MM.1S (cell line): Measurements from ENCODE around the gene TRAF1.

Experiments
- DNase-seq: peaks from one replicate; pipeline ENCODE4 v3.0.0-alpha.2; 2015
- H2AFZ ChIP-seq: fragments of 300-600 bp; sonication (generic); 2 replicates; pipeline ENCODE4 v1.6.0; 2016; ENCODE audit warnings: antibody characterized with exemption, low read length
- H3F3A ChIP-seq: fragments of 300-600 bp; sonication (generic); 2 replicates; pipeline ENCODE4 v1.6.1; 2016; ENCODE audit warnings: mild to moderate bottlenecking, antibody characterized with exemption, low read length, moderate library complexity, mixed read lengths; ENCODE audit not compliant: insufficient read depth
- H3K27ac ChIP-seq: fragments of 300-600 bp; sonication (generic); 2 replicates; pipeline ENCODE4 v1.5.1; 2016; ENCODE audit warnings: mild to moderate bottlenecking, low read length
- H3K27me3 ChIP-seq: fragments of 300-600 bp; sonication (generic); replicated peaks from 2 replicates; pipeline ENCODE4 v1.6.0; 2016; ENCODE audit warnings: low read length; ENCODE audit not compliant: insufficient read depth
- H3K36me3 ChIP-seq: fragments of 300-600 bp; sonication (generic); replicated peaks from 2 replicates; pipeline ENCODE4 v1.6.1; 2016; ENCODE audit warnings: mild to moderate bottlenecking, low read length, mixed read lengths; ENCODE audit not compliant: insufficient read depth
- H3K4me1 ChIP-seq: fragments of 300-600 bp; sonication (generic); 2 replicates; pipeline ENCODE4 v1.6.1; 2016; ENCODE audit warnings: low read length, mixed read lengths
- H3K4me2 ChIP-seq: fragments of 300-600 bp; sonication (generic); 2 replicates; pipeline ENCODE4 v1.6.0; 2016; ENCODE audit warnings: low read depth, low read length
- H3K4me3 ChIP-seq: fragments of 300-600 bp; sonication (generic); 2 replicates; pipeline ENCODE4 v1.5.1; 2016; ENCODE audit warnings: low read length, mixed read lengths
- H3K79me2 ChIP-seq: fragments of 300-600 bp; sonication (generic); 2 replicates; pipeline ENCODE4 v1.6.1; 2016; ENCODE audit warnings: mixed run types, low read length, mixed read lengths
- H3K9ac ChIP-seq: fragments of 300-600 bp; sonication (generic); 2 replicates; pipeline ENCODE4 v1.6.1; 2016; ENCODE audit warnings: low read length, mixed read lengths
- H3K9me2 ChIP-seq: fragments of 300-600 bp; sonication (generic); replicated peaks from 2 replicates; pipeline ENCODE4 v1.6.1; 2016; ENCODE audit warnings: mild to moderate bottlenecking, low read length, mixed read lengths; ENCODE audit not compliant: insufficient read depth
- H3K9me3 ChIP-seq: fragments of 300-600 bp; sonication (generic); replicated peaks from 2 replicates; pipeline ENCODE4 v1.6.1; 2016; ENCODE audit warnings: mild to moderate bottlenecking, low read length, mixed read lengths; ENCODE audit not compliant: insufficient read depth
- H4K20me1 ChIP-seq: fragments of 300-600 bp; sonication (generic); 2 replicates; pipeline ENCODE4 v1.6.1; 2016; ENCODE audit warnings: mild to moderate bottlenecking, low read length, moderate library complexity, mixed read lengths; ENCODE audit not compliant: insufficient read depth
- CTCF ChIP-seq: fragments of 300-600 bp; sonication (generic); IDR thresholded peaks from 2 replicates; pipeline ENCODE4 v1.5.1; 2016; ENCODE audit warnings: antibody characterized with exemption, low read length, mixed read lengths
- EZH2 ChIP-seq: fragments of 300-600 bp; sonication (generic); optimal IDR thresholded peaks from 2 replicates; pipeline ENCODE3; 2017; ENCODE audit warnings: low read depth, mild to moderate bottlenecking, antibody characterized with exemption, low read length, mixed read lengths
- EZH2phosphoT487 ChIP-seq: fragments of 300-600 bp; sonication (generic); IDR thresholded peaks from 2 replicates; pipeline ENCODE4 v1.6.1; 2018; ENCODE audit warnings: antibody characterized with exemption, low read length

Gene TRAF1

GRCh38 chr9:120857902-120858301, 68.7 kb downstream of the TRAF1 start:
- DNase-seq, result no peak
- Histone ChIP-seq H3K4me2 (no peak overlapping the region), H3K4me3 (no peak overlapping the region), H3K79me2 (no peaks in the 10 kb centered on the region), H3K9ac (no peak overlapping the region), H3K9me3 (no peaks in the 10 kb centered on the region), H3K27me3 (no peaks in the 10 kb centered on the region), H3K4me1 (no peaks in the 10 kb centered on the region), H4K20me1 (no peaks in the 10 kb centered on the region), H3K9me2 (no peaks in the 10 kb centered on the region), H3F3A (peaks cover 1% of the 10 kb centered on the region; the same call in 1 of the 2 replicates), H3K36me3 (peaks cover 5% of the 10 kb centered on the region; the same call in 1 of the 2 replicates), H2AFZ (no peak overlapping the region), H3K27ac (no peak overlapping the region)
- TF ChIP-seq EZH2phosphoT487 (no peak), EZH2 (no peak), CTCF (no peak)

DNA sequence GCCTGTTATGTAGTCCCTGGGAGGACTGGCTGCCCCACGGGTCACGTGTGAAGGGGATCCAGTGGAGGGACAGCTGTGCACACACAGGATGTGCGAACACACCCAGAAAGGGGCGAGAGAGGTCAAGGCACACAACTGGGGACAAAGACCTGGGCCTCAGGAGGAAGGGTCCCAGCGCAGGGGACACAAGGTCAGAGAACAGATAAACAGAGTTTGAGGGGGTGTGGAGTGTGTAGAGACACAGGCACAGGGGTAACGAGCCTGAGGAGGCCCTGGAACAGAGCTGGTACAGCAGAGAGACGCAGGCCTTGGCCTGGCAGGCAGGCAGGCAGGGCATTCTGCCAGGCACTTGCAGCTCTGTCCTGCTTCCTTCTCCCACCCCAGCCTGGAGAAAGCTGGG, 69.1 kb downstream of the TRAF1 start:
- H4K20me1 ChIP-seq, result no peaks in the 10 kb centered on the region; the same call in 1 of the 2 replicates
- H3K9me3 ChIP-seq, result no peaks in the 10 kb centered on the region
- TF ChIP-seq CTCF, result no peak
- no peak for TF ChIP-seq EZH2phosphoT487
- H3K4me3 ChIP-seq, result no peak overlapping the region
- H3K9ac ChIP-seq, result no peak overlapping the region
- H3F3A ChIP-seq, result peaks cover 3% of the 10 kb centered on the region; the same call in 1 of the 2 replicates
- no peak overlapping the region for H3K27ac ChIP-seq
- H3K4me1 ChIP-seq, result no peaks in the 10 kb centered on the region
- no peak overlapping the region for H3K4me2 ChIP-seq
- no peaks in the 10 kb centered on the region for H3K9me2 ChIP-seq
- no peak for DNase-seq
- H3K79me2 ChIP-seq, result no peaks in the 10 kb centered on the region
- no peak overlapping the region for H2AFZ ChIP-seq
- peaks cover 5% of the 10 kb centered on the region; the same call in 1 of the 2 replicates for H3K36me3 ChIP-seq
- no peaks in the 10 kb centered on the region for H3K27me3 ChIP-seq

GRCh38 chr9:120856700-120857099, 69.9 kb downstream of the TRAF1 start:
- Histone ChIP-seq H3K27me3 (no peaks in the 10 kb centered on the region), H3K9me3 (no peaks in the 10 kb centered on the region), H3K9me2 (no peaks in the 10 kb centered on the region), H3K4me1 (no peaks in the 10 kb centered on the region), H3K4me3 (no peak overlapping the region), H3K4me2 (no peak overlapping the region), H3K27ac (no peak overlapping the region), H3K79me2 (no peaks in the 10 kb centered on the region), H3K9ac (no peak overlapping the region), H2AFZ (no peak overlapping the region), H4K20me1 (no peaks in the 10 kb centered on the region; the same call in 1 of the 2 replicates), H3K36me3 (peaks cover 5% of the 10 kb centered on the region; the same call in 1 of the 2 replicates), H3F3A (peaks cover 3% of the 10 kb centered on the region; the same call in 1 of the 2 replicates)
- DNase-seq, result no peak
- TF ChIP-seq CTCF, result no peak
- no peak for TF ChIP-seq EZH2phosphoT487
- TF ChIP-seq EZH2, result no peak
